Measurements from ENCODE around the gene CERS5.

The CERS5 gene

DNA sequence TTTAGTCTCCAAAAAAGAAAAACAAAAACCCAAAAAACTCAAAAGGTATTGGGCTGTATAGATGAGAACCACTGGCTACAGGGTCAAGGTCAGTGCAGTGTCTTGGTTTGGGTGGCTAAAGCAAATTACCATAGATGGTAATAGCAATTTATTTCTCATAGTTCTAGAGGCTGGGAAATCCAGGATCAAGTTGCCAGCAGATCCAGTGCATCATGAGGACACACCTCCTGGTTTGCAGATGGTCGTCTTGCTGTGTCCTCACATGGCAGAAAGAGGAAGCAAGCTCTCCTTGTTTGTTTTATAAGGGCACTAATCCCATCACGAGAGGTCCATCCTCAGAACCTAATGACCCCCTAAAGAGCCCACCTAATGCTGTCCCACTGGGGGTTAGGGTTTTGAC is 44.0 kb downstream of the CERS5 start:
- no peak for DNase-seq

DNA sequence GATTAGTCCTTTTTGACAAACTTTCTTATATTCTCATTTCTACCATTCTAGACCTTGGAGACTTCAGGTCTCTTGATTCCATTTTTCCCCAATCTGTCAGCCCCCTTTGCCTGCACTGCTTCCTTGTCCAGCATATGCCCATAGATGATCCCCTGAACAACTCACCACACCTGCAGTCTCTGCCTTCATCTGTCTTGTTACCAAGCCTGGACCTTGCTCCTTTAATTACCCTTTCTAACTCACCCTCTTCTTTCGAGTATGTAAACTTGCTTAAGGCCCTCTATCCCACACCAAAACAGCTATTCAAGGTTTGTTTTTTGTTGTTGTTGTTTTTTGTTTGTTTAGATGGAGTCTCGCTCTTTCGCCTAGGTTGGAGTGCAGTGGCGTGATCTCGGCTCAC is 45.5 kb downstream of the CERS5 start:
- DNase-seq, result no peak

DNA sequence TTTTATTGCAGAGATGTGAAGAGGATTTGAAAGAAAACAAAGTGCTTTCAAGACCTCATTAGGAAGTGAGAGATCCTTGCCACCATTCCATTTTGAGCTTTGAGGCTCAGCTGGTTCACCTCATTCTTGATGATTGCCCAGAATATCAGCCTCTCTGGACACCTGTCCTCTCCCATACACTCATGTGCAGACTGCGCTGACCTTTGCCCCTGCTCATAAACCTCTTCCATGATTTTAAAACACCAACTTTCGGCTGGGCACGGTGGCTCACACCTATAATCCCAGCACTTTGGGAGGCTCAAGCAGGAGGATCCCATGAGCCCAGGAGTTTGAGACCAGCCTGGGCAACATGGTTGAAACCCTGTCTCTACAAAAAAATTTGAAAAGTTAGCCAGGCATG is 46.2 kb downstream of the CERS5 start:
- DNase-seq, result no peak

DNA sequence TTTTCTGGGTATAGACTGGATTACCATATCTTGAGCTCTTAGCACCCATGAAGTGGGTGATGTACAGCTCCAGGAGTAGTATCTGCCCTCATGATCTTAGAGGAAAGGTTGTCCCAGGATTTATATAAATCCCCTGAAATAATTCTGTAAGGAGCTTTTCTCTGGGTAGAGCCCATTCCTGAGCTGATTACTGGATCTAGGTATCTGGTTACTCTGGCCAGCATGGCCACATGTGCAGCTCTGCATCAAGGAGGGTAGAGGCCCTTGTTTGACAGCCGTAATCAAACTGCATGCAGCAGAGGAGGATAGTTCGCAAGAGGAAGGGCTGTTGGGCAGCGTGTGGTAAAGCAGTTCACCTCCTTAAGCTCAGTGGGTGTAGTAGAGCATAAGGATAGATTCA is 46.6 kb downstream of the CERS5 start:
- DNase-seq, result no peak

DNA sequence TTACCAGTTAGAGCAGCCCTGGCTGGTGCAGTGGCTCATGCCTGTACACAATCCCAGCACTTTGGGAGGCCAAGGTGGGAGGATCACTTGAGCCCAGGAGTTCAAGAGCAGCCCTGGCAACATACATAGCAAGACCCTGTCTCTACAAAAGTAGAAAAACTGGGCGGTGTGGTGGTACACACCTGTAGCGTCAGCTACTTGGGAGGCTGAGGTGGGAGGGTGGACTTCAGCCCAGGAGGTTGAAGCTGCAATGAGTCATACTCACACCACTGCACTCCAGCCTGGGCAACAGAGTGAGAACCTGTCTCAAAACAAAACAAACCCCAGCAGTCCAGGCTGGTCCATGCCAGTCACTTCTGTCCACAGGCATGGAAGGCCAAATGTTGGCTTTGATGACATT is 47.8 kb downstream of the CERS5 start:
- no peak for DNase-seq

- no peak for DNase-seq
Measured at GRCh38 chr12:50117057-50117622, 50.0 kb downstream of the CERS5 start.

GRCh38 chr12:50112456-50113218 is 54.5 kb downstream of the CERS5 start:
- DNase-seq, result peak; percentile 23 to 34

DNA sequence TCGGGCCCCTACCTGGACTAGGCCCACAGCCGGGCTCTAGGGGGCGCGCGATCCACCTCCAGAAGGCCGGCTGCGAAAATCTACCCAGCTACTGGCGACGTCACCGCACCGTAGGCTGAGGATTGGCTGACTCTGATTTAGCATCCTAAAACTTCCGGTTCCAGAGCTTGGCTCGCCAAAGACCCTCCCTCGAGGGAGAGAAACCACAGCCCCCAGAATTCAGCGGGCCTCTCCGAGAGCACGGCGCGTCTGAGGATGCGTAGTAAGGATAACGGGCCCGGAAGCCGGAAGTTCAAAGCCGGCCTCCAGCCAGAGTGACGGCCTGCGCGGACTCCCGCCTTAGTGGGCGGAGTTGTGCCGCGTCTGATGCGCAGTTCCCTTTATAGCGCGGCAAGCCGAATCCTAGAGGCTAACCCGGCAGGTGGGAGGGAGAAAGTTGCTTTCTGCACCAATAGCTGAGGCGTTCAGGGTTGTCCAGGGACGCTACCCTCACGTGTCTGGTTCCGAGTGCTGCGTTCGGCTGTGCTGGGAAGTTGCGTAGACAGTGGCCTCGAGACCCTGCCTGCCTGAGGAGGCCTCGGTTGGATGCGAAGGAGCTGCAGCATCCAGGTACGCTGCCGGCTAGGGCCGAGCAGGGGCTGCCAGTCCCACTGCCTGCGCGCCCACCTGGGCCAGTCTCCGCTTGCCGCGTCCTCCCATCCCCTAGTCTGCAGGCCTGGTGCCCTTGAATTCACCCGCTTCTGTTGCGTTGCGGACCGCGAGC is 55.3 kb downstream of the CERS5 start, which contains the start of gene COX14:
COX14 (plus strand) TSS at position 544 of the 763 bp plus-strand sequence. CDS start 7,808 bp downstream, outside the sequence.
- DNase-seq, result peak; percentile 98 to 100

- no peak for DNase-seq
Measured at GRCh38 chr12:50111395-50111692, 55.8 kb downstream of the CERS5 start.

DNA sequence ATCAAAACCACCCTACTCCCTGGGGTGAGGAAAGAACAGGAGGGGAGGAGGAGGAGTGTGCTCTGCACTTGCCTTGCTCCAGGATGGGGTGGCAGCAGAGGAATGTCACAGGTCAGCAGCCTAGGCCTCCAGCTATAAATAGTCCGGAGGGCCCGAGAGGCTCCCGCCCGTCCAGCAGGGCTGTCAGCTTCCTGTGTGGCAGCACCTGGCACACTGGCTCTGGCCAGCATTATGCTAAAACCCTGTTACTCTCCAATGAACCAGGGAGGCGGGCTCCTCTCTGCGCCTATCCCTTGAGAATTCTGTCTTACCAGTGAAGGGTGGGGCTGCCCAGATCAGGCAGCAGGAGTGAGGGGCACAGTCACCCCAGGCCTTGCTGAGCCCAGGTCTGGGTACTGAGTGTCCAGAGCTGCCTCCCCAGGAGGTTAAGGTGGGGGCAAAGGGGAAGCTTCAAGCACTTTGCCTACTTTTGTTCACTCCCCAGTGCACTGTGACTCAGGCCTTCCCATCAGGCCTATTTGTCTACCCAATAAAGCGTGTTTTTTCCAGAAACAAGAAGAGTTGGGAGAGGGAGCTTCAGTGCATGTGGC is 56.3 kb downstream of the CERS5 start:
- no peak for DNase-seq

GRCh38 chr12:50110127-50110761 is 56.9 kb downstream of the CERS5 start:
- DNase-seq, result no peak

GRCh38 chr12:50109319-50109718 is 57.9 kb downstream of the CERS5 start:
- DNase-seq, result no peak

DNA sequence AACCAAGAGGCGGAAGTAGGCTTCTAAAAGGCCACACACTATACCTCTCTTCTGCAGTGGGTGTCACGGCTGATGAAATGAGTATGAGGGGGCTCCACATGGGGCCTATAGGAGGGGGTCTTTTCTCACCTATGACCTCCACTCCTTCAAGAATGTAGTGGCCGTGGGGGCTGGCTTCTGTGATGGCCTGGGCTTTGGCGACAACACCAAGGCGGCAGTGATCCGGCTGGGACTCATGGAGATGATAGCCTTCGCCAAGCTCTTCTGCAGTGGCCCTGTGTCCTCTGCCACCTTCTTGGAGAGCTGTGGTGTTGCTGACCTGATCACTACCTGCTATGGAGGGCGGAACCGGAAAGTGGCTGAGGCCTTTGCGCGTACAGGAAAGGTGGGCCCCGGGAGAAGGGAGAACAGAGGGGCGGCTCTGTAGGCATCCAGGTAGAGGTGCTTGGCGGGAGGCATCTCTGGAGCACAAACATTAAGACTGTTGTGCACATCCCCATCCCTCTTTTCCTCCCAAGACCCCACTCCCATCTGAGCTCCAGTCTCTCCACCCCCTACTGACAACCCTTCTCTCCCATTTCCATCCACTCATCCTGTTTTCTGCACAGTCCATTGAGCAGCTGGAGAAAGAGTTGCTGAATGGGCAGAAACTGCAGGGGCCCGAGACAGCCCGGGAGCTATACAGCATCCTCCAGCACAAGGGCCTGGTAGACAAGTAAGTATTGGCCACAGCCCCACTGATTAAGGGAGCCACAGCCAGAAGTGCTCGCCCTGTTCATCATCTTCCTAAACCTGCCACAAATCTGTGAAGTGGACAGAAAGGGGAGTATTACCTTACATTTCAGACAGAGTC is 59.5 kb downstream of the CERS5 start:
- DNase-seq, result no peak

DNA sequence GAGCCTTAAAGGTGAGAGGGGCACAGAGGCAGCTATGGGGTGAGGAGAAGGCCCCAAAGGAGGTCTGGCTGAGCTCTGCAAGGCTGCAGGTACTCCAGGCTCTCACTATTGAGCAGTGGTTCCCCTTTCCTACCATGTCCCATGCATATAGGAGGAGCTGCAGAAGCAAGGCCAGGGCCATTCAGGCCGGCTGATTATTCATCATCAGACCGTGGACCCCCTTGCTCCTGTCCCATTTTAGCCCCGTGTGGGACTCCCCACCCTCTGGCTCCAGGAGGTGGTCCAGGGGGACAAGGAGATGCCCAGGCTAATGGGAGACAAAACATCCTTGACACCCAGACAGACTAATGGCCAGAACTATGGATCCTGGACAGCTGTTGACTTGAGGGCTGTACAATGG is 60.3 kb downstream of the CERS5 start:
- DNase-seq, result no peak

GRCh38 chr12:50105913-50106450 is 61.2 kb downstream of the CERS5 start:
- DNase-seq, result no peak

DNA sequence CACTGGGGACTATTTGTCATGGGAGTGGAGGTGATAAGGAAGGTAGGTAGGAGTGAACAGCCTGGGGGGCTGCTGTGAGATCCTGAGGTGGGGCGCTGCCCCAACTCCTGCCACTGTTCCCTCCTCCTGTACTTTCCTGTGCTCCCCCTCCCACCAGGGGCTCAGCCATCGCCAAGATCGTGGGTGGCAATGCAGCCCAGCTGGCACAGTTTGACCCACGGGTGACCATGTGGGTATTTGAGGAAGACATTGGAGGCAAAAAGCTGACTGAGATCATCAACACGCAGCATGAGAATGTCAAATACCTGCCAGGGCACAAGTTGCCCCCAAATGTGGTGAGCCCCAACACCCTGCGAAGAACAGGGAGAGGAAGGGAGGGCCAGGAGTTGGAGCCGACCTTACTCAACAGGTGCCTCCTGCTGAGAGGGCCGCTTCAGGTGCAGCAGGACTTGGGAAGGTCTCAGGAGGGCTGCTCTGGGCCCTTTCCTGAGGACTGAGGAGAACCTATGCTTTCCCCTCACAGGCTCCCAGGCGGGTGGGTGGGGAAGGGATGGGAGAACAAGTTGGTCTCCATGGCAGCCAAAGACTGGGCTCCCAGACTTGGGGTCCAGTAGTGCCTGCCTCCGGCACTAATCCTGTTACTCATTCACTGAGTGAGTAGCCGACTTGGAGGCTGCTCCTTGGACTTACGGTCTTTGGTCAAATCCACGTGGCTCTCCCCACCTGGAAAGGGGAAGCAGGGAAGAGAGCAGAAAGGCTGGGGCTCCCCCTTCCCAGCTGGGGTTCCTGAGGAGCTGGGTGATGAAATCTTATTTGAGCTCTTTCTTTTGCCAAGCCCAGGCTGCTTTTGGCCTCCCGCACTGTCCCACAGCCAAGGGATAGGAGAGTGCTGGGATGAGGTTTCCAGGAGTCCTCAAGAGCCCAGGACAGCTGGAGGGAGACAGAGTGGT is 62.5 kb downstream of the CERS5 start:
- no peak for DNase-seq

- DNase-seq, result no peak
Measured at GRCh38 chr12:50103767-50104321, 63.3 kb downstream of the CERS5 start, which contains the start of gene GPD1. Gene GPD1 (plus strand): TSS chr12:50104008. CDS start chr12:50104051, 43 bp downstream.

GRCh38 chr12:50103351-50103750 is 63.8 kb downstream of the CERS5 start:
- DNase-seq, result no peak

GRCh38 chr12:50102646-50103309 is 64.4 kb downstream of the CERS5 start:
- no peak for DNase-seq

GRCh38 chr12:50102131-50102531 is 65.0 kb downstream of the CERS5 start:
- no peak for DNase-seq

Measured in AML-193 (cell line).